Central memory CD4-positive, alpha-beta T cell (primary cell): ENCODE data around the gene ACER2.

Experiments used
- DNase-seq: peaks from one replicate; pipeline ENCODE4 v3.0.0; 2022

ACER2 gene

GRCh38 chr9:19490269-19490668, 81.5 kb downstream of the ACER2 start:
- no peak for DNase-seq

GRCh38 chr9:19490828-19491227, 82.0 kb downstream of the ACER2 start:
- no peak for DNase-seq

GRCh38 chr9:19492775-19493173, 84.0 kb downstream of the ACER2 start:
- DNase-seq, result no peak

- peak; percentile 9 for DNase-seq
Observed at GRCh38 chr9:19493174-19493811, 84.5 kb downstream of the ACER2 start.

DNA sequence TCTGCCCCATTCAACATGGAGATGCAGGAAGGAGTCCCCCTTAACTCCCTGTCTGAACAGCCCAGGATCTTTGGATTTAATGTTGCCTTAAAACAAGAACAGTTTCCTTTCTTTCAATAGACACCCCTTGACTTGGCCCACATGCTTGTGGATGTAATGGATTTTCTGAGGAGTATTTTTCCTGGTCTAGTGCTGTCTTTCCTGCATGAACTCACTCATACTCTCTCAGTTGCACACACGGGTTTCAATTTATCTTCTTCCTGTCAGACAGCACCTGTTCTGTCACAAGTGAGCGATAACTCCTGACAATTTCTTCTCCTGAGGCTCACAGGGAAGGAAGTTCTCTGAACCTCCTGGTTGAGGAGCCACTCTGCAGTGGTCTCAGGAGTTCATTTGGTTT, 85.1 kb downstream of the ACER2 start:
- no peak for DNase-seq

DNA sequence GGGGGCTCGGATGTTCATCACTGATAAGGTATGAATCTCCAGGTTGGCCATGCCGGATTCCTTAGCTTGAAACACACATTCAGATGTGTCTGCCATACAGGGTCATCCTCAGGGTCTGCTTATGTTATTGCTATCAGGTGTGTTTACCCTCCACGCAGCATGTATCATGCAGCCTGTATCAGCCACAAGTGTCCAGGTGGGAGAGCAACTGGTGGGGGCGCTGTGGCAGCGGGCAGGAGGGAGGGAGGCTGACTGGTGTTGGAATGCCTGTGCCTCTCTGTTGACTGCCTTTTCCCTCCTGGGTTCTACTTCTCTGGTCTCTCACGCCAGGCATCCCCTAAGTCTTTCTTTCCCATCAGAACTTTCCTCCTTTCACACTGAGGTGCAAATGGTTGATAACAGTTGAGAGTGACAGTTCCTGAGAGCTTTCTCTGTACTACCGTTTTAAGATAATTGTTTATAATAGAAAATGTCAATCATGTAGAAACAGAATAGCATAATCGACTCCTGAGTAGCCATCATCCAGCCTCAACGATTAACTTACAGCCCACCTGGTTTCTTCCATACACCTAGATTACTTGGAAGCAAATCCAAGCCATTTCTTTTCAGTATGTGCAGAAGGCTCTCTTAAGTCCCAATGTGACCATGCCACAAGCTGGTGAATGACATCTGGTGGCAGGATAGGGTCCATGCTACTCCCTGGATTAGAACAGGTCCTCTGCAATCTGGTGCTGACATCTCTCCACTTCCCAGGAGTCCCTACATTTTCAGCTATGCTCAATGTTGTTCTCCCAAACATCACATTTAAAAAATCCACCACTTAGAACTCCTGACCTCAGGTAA, 86.6 kb downstream of the ACER2 start:
- no peak for DNase-seq

GRCh38 chr9:19496321-19497050, 87.7 kb downstream of the ACER2 start:
- no peak for DNase-seq

- DNase-seq, result no peak
Observed at GRCh38 chr9:19497276-19497675, 88.5 kb downstream of the ACER2 start.

DNA sequence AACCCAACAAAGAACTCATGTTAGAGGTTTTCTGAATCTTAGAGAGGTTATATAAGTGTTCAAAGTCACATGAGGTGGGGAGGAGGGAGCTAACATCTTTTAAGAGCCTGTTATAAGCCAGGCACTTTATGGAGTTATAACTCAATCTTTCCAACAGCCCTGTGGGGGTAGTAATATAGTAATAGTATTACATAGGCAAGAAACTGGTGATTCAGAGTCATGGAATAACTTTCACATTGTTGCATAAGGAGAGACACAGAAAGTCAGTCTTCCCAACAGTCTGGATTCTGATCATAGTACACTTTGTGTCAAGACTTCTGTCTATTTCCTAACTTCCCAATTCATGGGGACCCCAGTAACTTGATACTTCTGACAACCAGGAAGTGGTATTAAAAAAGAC, 89.2 kb downstream of the ACER2 start:
- DNase-seq, result no peak
